ENCODE data around the gene NEO1.
A peak's percentile ranks its signal among the peaks of the same experiment; 100 is the strongest.
"Not testable (repeated sequence)": the region's sequence is repeated elsewhere in the genome, so short reads cannot be mapped to it uniquely, and the experiment has no call there.

Gene NEO1

GRCh38 chr15:73221450-73221849 is 169.2 kb downstream of the NEO1 start:
- H3K14ac ChIP-seq (ENCODE audit: low read length in 2 of 2); H3K4me1 ChIP-seq (ENCODE audit: control insufficient read depth, insufficient read depth, low read depth, low read length); H3K4ac ChIP-seq (ENCODE audit: low read depth in 1 of 2, low read length in 2 of 2); H2BK5ac ChIP-seq (ENCODE audit: low read depth, low read length, poor library complexity, severe bottlenecking); H2BK120ac ChIP-seq (ENCODE audit: low read depth, low read length); H3K9me3 ChIP-seq (ENCODE audit: control insufficient read depth, low read length); H2AFZ ChIP-seq (ENCODE audit: low read depth, low read length); H4K91ac ChIP-seq (ENCODE audit: low read length); H2BK15ac ChIP-seq (ENCODE audit: low read depth, poor library complexity, severe bottlenecking); H3K4me3 ChIP-seq (ENCODE audit: insufficient read depth in 1 of 2, low read depth in 1 of 2, low read length in 2 of 2); H3K27me3 ChIP-seq (ENCODE audit: control insufficient read depth in 1 of 2, insufficient read depth in 1 of 2, low read length in 2 of 2); H2AK5ac ChIP-seq (ENCODE audit: low read length, severe bottlenecking); H4K8ac ChIP-seq (ENCODE audit: low read length); H3K18ac ChIP-seq (ENCODE audit: low read depth in 1 of 2, low read length in 2 of 2); DNase-seq; H3K36me3 ChIP-seq (ENCODE audit: control insufficient read depth in 1 of 2, insufficient read depth in 2 of 2, low read depth in 1 of 2, low read length in 2 of 2); H3K27ac ChIP-seq (ENCODE audit: low read length, poor library complexity, severe bottlenecking); H3K23ac ChIP-seq (ENCODE audit: low read length in 2 of 2); H3K4me2 ChIP-seq (ENCODE audit: low read length, poor library complexity, severe bottlenecking); H3K9ac ChIP-seq (ENCODE audit: low read length); H2BK12ac ChIP-seq (ENCODE audit: low read length in 2 of 2): not testable (repeated sequence)
- WGBS = 95% methylated on average over 6 of the region's 11 CpGs
- peaks cover 14% of the 10 kb centered on the region for H3K79me1 ChIP-seq (replicated peaks; ENCODE audit: low read length, poor library complexity, severe bottlenecking)

DNA sequence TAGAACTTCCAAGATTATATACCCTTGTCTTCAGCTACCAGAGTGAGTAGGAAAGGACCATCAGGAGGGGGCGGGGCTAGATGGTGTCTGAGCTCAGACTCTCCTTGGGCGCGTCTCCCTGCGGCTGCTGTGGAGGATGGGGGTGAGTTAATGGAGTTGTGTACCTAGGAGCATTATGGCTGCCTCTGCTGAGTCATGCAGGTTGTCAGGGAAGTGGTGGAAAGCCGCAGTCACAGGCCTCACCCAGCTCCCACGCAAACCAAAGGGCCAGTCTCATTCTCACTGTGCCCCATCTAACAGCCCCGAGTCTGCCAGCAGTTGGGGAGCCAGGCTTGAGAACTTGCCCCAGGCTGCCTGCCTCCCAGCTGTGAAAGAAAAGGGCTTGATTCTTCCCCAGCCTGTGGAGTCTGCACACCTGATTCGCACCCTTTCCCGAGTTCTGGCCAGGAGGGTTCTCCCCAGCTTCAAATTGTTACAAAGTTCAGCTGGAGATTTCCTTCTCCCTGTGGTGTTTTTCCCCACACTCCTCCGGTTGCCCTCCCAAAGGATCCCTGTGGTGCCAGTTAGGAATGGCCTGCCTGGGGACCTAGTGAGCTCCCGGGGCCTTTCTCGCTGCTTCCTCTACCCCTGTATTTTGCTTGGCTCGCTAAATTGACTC is 173.2 kb downstream of the NEO1 start:
- Histone ChIP-seq H4K8ac (ENCODE audit: low read length) (peak overlapping the region; percentile 64), H4K91ac (ENCODE audit: low read length) (no peak overlapping the region), H3K27ac (ENCODE audit: low read length, poor library complexity, severe bottlenecking) (no peak overlapping the region), H3K79me1 (replicated peaks; ENCODE audit: low read length, poor library complexity, severe bottlenecking) (peaks cover 19% of the 10 kb centered on the region), H3K4ac (ENCODE audit: low read depth in 1 of 2, low read length in 2 of 2) (no peak overlapping the region), H2BK15ac (ENCODE audit: low read depth, poor library complexity, severe bottlenecking) (no peak overlapping the region), H2AFZ (ENCODE audit: low read depth, low read length) (no peak overlapping the region), H3K23ac (ENCODE audit: low read length in 2 of 2) (peak overlapping the region in 1 of 2 experiments; percentile 60), H3K36me3 (ENCODE audit: control insufficient read depth in 1 of 2, insufficient read depth in 2 of 2, low read depth in 1 of 2, low read length in 2 of 2) (peaks cover 0 to 8% of the 10 kb centered on the region in 2 experiments), H3K14ac (ENCODE audit: low read length in 2 of 2) (no peak overlapping the region), H2AK5ac (ENCODE audit: low read length, severe bottlenecking) (no peak overlapping the region), H2BK5ac (ENCODE audit: low read depth, low read length, poor library complexity, severe bottlenecking) (no peak overlapping the region), H2BK120ac (ENCODE audit: low read depth, low read length) (no peak overlapping the region), H3K9ac (ENCODE audit: low read length) (no peak overlapping the region), H2BK12ac (ENCODE audit: low read length in 2 of 2) (no peak overlapping the region), H3K27me3 (ENCODE audit: control insufficient read depth in 1 of 2, insufficient read depth in 1 of 2, low read length in 2 of 2) (no peaks in the 10 kb centered on the region), H3K4me3 (ENCODE audit: insufficient read depth in 1 of 2, low read depth in 1 of 2, low read length in 2 of 2) (no peak overlapping the region), H3K18ac (ENCODE audit: low read depth in 1 of 2, low read length in 2 of 2) (peak overlapping the region in 1 of 2 experiments; percentile 11), H3K9me3 (ENCODE audit: control insufficient read depth, low read length) (no peaks in the 10 kb centered on the region), H3K4me1 (ENCODE audit: control insufficient read depth, insufficient read depth, low read depth, low read length) (peaks cover 5% of the 10 kb centered on the region), H3K4me2 (ENCODE audit: low read length, poor library complexity, severe bottlenecking) (no peak overlapping the region)
- 92% methylated on average over 10 of the region's 13 CpGs for WGBS
- DNase-seq = no peak

- Histone ChIP-seq H3K9me3 (ENCODE audit: control insufficient read depth, low read length) (no peaks in the 10 kb centered on the region), H3K4ac (ENCODE audit: low read depth in 1 of 2, low read length in 2 of 2) (no peak overlapping the region), H2AFZ (ENCODE audit: low read depth, low read length) (no peak overlapping the region), H2BK120ac (ENCODE audit: low read depth, low read length) (no peak overlapping the region), H3K27ac (ENCODE audit: low read length, poor library complexity, severe bottlenecking) (no peak overlapping the region), H2BK15ac (ENCODE audit: low read depth, poor library complexity, severe bottlenecking) (no peak overlapping the region), H2BK5ac (ENCODE audit: low read depth, low read length, poor library complexity, severe bottlenecking) (no peak overlapping the region), H3K79me1 (replicated peaks; ENCODE audit: low read length, poor library complexity, severe bottlenecking) (peaks cover 21% of the 10 kb centered on the region), H3K4me1 (ENCODE audit: control insufficient read depth, insufficient read depth, low read depth, low read length) (peaks cover 5% of the 10 kb centered on the region), H3K4me3 (ENCODE audit: insufficient read depth in 1 of 2, low read depth in 1 of 2, low read length in 2 of 2) (no peak overlapping the region), H3K18ac (ENCODE audit: low read depth in 1 of 2, low read length in 2 of 2) (no peak overlapping the region), H3K36me3 (ENCODE audit: control insufficient read depth in 1 of 2, insufficient read depth in 2 of 2, low read depth in 1 of 2, low read length in 2 of 2) (peaks cover 0 to 10% of the 10 kb centered on the region in 2 experiments), H3K4me2 (ENCODE audit: low read length, poor library complexity, severe bottlenecking) (no peak overlapping the region), H3K14ac (ENCODE audit: low read length in 2 of 2) (no peak overlapping the region), H2BK12ac (ENCODE audit: low read length in 2 of 2) (no peak overlapping the region), H4K91ac (ENCODE audit: low read length) (no peak overlapping the region), H2AK5ac (ENCODE audit: low read length, severe bottlenecking) (no peak overlapping the region), H4K8ac (ENCODE audit: low read length) (no peak overlapping the region), H3K23ac (ENCODE audit: low read length in 2 of 2) (no peak overlapping the region), H3K27me3 (ENCODE audit: control insufficient read depth in 1 of 2, insufficient read depth in 1 of 2, low read length in 2 of 2) (no peaks in the 10 kb centered on the region), H3K9ac (ENCODE audit: low read length) (no peak overlapping the region)
- 81% methylated on average over 7 of the region's 9 CpGs for WGBS
- DNase-seq = no peak
Observed at GRCh38 chr15:73226093-73226814, 174.0 kb downstream of the NEO1 start.

GRCh38 chr15:73227433-73228056 is 175.3 kb downstream of the NEO1 start:
- Histone ChIP-seq H3K27me3 (ENCODE audit: control insufficient read depth in 1 of 2, insufficient read depth in 1 of 2, low read length in 2 of 2) (no peaks in the 10 kb centered on the region), H3K14ac (ENCODE audit: low read length in 2 of 2) (no peak overlapping the region), H2BK12ac (ENCODE audit: low read length in 2 of 2) (no peak overlapping the region)

More at GRCh38 chr15:73227433-73228056, 175.3 kb downstream of the NEO1 start:
- Histone ChIP-seq H3K27ac (ENCODE audit: low read length, poor library complexity, severe bottlenecking) (no peak overlapping the region), H3K36me3 (ENCODE audit: control insufficient read depth in 1 of 2, insufficient read depth in 2 of 2, low read depth in 1 of 2, low read length in 2 of 2) (peaks cover 0 to 13% of the 10 kb centered on the region in 2 experiments), H3K9me3 (ENCODE audit: control insufficient read depth, low read length) (no peaks in the 10 kb centered on the region), H2BK120ac (ENCODE audit: low read depth, low read length) (no peak overlapping the region), H4K8ac (ENCODE audit: low read length) (no peak overlapping the region), H2BK15ac (ENCODE audit: low read depth, poor library complexity, severe bottlenecking) (no peak overlapping the region), H2BK5ac (ENCODE audit: low read depth, low read length, poor library complexity, severe bottlenecking) (no peak overlapping the region), H3K9ac (ENCODE audit: low read length) (no peak overlapping the region), H3K4ac (ENCODE audit: low read depth in 1 of 2, low read length in 2 of 2) (no peak overlapping the region), H2AFZ (ENCODE audit: low read depth, low read length) (no peak overlapping the region), H3K4me1 (ENCODE audit: control insufficient read depth, insufficient read depth, low read depth, low read length) (peaks cover 6% of the 10 kb centered on the region), H3K23ac (ENCODE audit: low read length in 2 of 2) (no peak overlapping the region), H3K79me1 (replicated peaks; ENCODE audit: low read length, poor library complexity, severe bottlenecking) (peaks cover 24% of the 10 kb centered on the region), H3K18ac (ENCODE audit: low read depth in 1 of 2, low read length in 2 of 2) (peak overlapping the region in 1 of 2 experiments; percentile 40), H4K91ac (ENCODE audit: low read length) (no peak overlapping the region), H2AK5ac (ENCODE audit: low read length, severe bottlenecking) (no peak overlapping the region), H3K4me3 (ENCODE audit: insufficient read depth in 1 of 2, low read depth in 1 of 2, low read length in 2 of 2) (no peak overlapping the region), H3K4me2 (ENCODE audit: low read length, poor library complexity, severe bottlenecking) (no peak overlapping the region)
- WGBS = 63% methylated on average over 6 of the region's 6 CpGs
- peak; percentile 59 for DNase-seq
